H1 (cell line): ENCODE results near the gene STAG1. TPM values are rescaled to one million over a fixed set of nuclear protein-coding genes. Genes with fewer than 3 reads are reported as not detected.

ENCODE experiments used
- CTCF ChIA-PET: fragments of 300-600 bp; sonication (Branson Sonifier 250); formaldehyde crosslinking; loops from one replicate; lab custom pipeline; 2021; ENCODE audit not compliant: partially characterized antibody; lab: Charles Lee
- POLR2A ChIA-PET: fragments of 300-600 bp; sonication (Branson Sonifier 250); formaldehyde crosslinking; loops from one replicate; lab custom pipeline; 2021; ENCODE audit warnings: inconsistent platforms; ENCODE audit not compliant: partially characterized antibody; lab: Charles Lee
- DNase-seq, 2 experiments: peaks; one replicate each; pipeline versions ENCODE4 v3.0.0 to v3.0.0-alpha.2; 2010 to 2022; ENCODE audit warnings: low spot score in 2 of 2, low read depth in 1 of 2, mixed read lengths in 1 of 2
- FAIRE-seq: peaks from 2 replicates; lab custom pipeline; 2011; peaks lifted over from hg19 to GRCh38; lab: Jason Lieb, UNC
- H2AFZ ChIP-seq: 2 replicates; pipeline ENCODE4 v1.8.1; 2012; ENCODE audit warnings: low read length, inconsistent platforms
- H2AK5ac ChIP-seq: 2 replicates; pipeline ENCODE4 v1.6.1; 2013; ENCODE audit warnings: low read depth, low read length
- H2BK120ac ChIP-seq: replicated peaks from 2 replicates; pipeline ENCODE3; 2013; ENCODE audit warnings: low read depth, low read length, inconsistent platforms
- H2BK12ac ChIP-seq: 2 replicates; pipeline ENCODE4 v1.6.1; 2013; ENCODE audit warnings: low read depth, low read length
- H2BK15ac ChIP-seq: 2 replicates; pipeline ENCODE4 v1.6.1; 2013; ENCODE audit warnings: low read length
- H2BK20ac ChIP-seq: 2 replicates; pipeline ENCODE4 v1.6.1; 2013; ENCODE audit warnings: low read length
- H2BK5ac ChIP-seq: 2 replicates; pipeline ENCODE4 v1.6.1; 2013; ENCODE audit warnings: low read depth, low read length
- H3K14ac ChIP-seq: 2 replicates; pipeline ENCODE4 v1.6.1; 2013; ENCODE audit warnings: inconsistent platforms; ENCODE audit not compliant: insufficient read length
- H3K18ac ChIP-seq: 2 replicates; pipeline ENCODE4 v1.6.1; 2013; ENCODE audit warnings: low read length; ENCODE audit errors: extremely low read depth
- H3K23ac ChIP-seq: 2 replicates; pipeline ENCODE4 v1.6.1; 2013; ENCODE audit warnings: inconsistent platforms; ENCODE audit not compliant: insufficient read length
- H3K23me2 ChIP-seq: 2 replicates; pipeline ENCODE4 v1.6.1; 2013; ENCODE audit warnings: low read depth, low read length
- H3K27ac ChIP-seq: 2 replicates; pipeline ENCODE4 v1.6.1; 2011; ENCODE audit warnings: low read depth, low read length, inconsistent platforms
- H3K27me3 ChIP-seq, 4 experiments: replicated peaks in 1 of 4; 1 replicate in 1 of 4; 2 replicates in 3 of 4; pipeline versions ENCODE4 v1.6.1 to v1.8.1; 2011 to 2013; ENCODE audit warnings: low read length in 3 of 4, mild to moderate bottlenecking in 3 of 4, inconsistent platforms in 2 of 4, mixed read lengths in 2 of 4, moderate library complexity in 1 of 4; ENCODE audit not compliant: control insufficient read depth in 3 of 4, insufficient read depth in 3 of 4; ENCODE audit errors: extremely low read depth in 1 of 4
- H3K36me3 ChIP-seq, 4 experiments: 2 replicates each; pipeline versions ENCODE4 v1.6.1 to v1.8.1; 2011 to 2013; ENCODE audit warnings: mild to moderate bottlenecking in 4 of 4, low read length in 3 of 4, moderate library complexity in 2 of 4, control low read depth in 1 of 4, inconsistent platforms in 1 of 4; ENCODE audit not compliant: insufficient read depth in 4 of 4, control insufficient read depth in 2 of 4
- H3K4ac ChIP-seq: replicated peaks from 2 replicates; pipeline ENCODE3; 2013; ENCODE audit warnings: low read length, low read depth, mixed read lengths, inconsistent platforms; ENCODE audit not compliant: insufficient read length
- H3K4me1 ChIP-seq, 4 experiments: replicated peaks in 1 of 4; 1 replicate in 1 of 4; 2 replicates in 3 of 4; pipeline versions ENCODE4 v1.6.1 to v1.8.1; 2011 to 2013; ENCODE audit warnings: low read length in 3 of 4, inconsistent platforms in 2 of 4, mixed read lengths in 1 of 4; ENCODE audit not compliant: insufficient read depth in 4 of 4, control insufficient read depth in 3 of 4
- H3K4me2 ChIP-seq, 2 experiments: 2 replicates each; pipeline versions ENCODE4 v1.6.1 to v1.8.1; 2011 to 2013; ENCODE audit warnings: low read depth in 2 of 2, low read length in 2 of 2, control low read depth in 1 of 2, inconsistent platforms in 1 of 2, mild to moderate bottlenecking in 1 of 2; ENCODE audit not compliant: insufficient read depth in 1 of 2
- H3K4me3 ChIP-seq, 4 experiments: fragments of 200-600, 300-600 bp in 1 of 4; sonication (generic), shearing (Covaris generic), sonication (Bioruptor Twin) in 1 of 4; 2 replicates each; pipeline versions ENCODE4 v1.5.1 to v1.8.1; 2011 to 2016; ENCODE audit warnings: low read length in 4 of 4, low read depth in 3 of 4, control low read depth in 2 of 4, inconsistent platforms in 2 of 4, mild to moderate bottlenecking in 2 of 4, mixed read lengths in 1 of 4, moderate library complexity in 1 of 4; ENCODE audit not compliant: insufficient read depth in 2 of 4; ENCODE audit errors: extremely low read depth in 1 of 4
- H3K56ac ChIP-seq: replicated peaks from 2 replicates; pipeline ENCODE3; 2013; ENCODE audit warnings: low read depth, mild to moderate bottlenecking, mixed read lengths, low read length, inconsistent platforms; ENCODE audit not compliant: insufficient read length
- H3K79me1 ChIP-seq: 2 replicates; pipeline ENCODE4 v1.6.1; 2013; ENCODE audit warnings: low read depth, low read length, control low read depth
- H3K79me2 ChIP-seq, 2 experiments: 2 replicates each; pipeline versions ENCODE4 v1.6.1 to v1.8.1; 2012 to 2013; ENCODE audit warnings: low read length in 2 of 2, mild to moderate bottlenecking in 2 of 2, inconsistent platforms in 1 of 2; ENCODE audit not compliant: insufficient read depth in 2 of 2, control insufficient read depth in 1 of 2
- H3K9ac ChIP-seq, 4 experiments: replicated peaks in 1 of 4; 1 replicate in 1 of 4; 2 replicates in 3 of 4; pipeline versions ENCODE4 v1.6.1 to v1.8.1; 2011 to 2013; ENCODE audit warnings: low read depth in 3 of 4, low read length in 3 of 4, control low read depth in 2 of 4, mild to moderate bottlenecking in 2 of 4, moderate library complexity in 2 of 4, inconsistent platforms in 1 of 4; ENCODE audit errors: extremely low read depth in 1 of 4
- H3K9me3 ChIP-seq, 2 experiments: 2 replicates each; pipeline versions ENCODE4 v1.6.1 to v1.8.1; 2012 to 2013; ENCODE audit warnings: mild to moderate bottlenecking in 2 of 2, moderate library complexity in 2 of 2, control low read depth in 1 of 2, inconsistent platforms in 1 of 2, low read depth in 1 of 2, low read length in 1 of 2, mixed read lengths in 1 of 2; ENCODE audit not compliant: insufficient read depth in 2 of 2
- H4K20me1 ChIP-seq, 2 experiments: replicated peaks in 1 of 2; 2 replicates each; pipeline versions ENCODE3 to v1.8.1; 2011 to 2013; ENCODE audit warnings: inconsistent platforms in 2 of 2, low read length in 2 of 2, mild to moderate bottlenecking in 1 of 2; ENCODE audit not compliant: insufficient read depth in 2 of 2, control insufficient read depth in 1 of 2
- H4K5ac ChIP-seq: 2 replicates; pipeline ENCODE4 v1.6.1; 2013; ENCODE audit warnings: low read length, low read depth, mixed read lengths, inconsistent platforms; ENCODE audit not compliant: insufficient read length
- H4K8ac ChIP-seq: 2 replicates; pipeline ENCODE4 v1.8.0; 2013; ENCODE audit warnings: mild to moderate bottlenecking, moderate library complexity, low read length, inconsistent platforms; ENCODE audit not compliant: insufficient read depth; ENCODE audit errors: extremely low read depth
- H4K91ac ChIP-seq: replicated peaks from 2 replicates; pipeline ENCODE3; 2013; ENCODE audit warnings: low read length, mixed read lengths, inconsistent platforms; ENCODE audit not compliant: insufficient read length
- ATF2 ChIP-seq: IDR thresholded peaks from 2 replicates; pipeline ENCODE4 v1.6.1; 2012; ENCODE audit warnings: low read length, inconsistent platforms
- ATF3 ChIP-seq: IDR thresholded peaks from 2 replicates; pipeline ENCODE4 v1.6.1; 2011; ENCODE audit warnings: low read depth, mild to moderate bottlenecking, low read length; ENCODE audit not compliant: insufficient read depth
- BRCA1 ChIP-seq: IDR thresholded peaks from 2 replicates; pipeline ENCODE4 v1.6.1; 2012; ENCODE audit warnings: low read depth, low read length, improper control_type of control experiment
- CBX8 ChIP-seq: fragments of 300-800, 300-1000 bp; sonication (generic); IDR thresholded peaks from 2 replicates; pipeline ENCODE4 v1.7.1; 2016; ENCODE audit warnings: low read depth, low read length, borderline replicate concordance
- JUND ChIP-seq: IDR thresholded peaks from 2 replicates; pipeline ENCODE4 v1.6.1; 2011; ENCODE audit warnings: mild to moderate bottlenecking, improper control_type of control experiment, low read length
- MAX ChIP-seq: IDR thresholded peaks from 2 replicates; pipeline ENCODE4 v1.6.1; 2012; ENCODE audit warnings: inconsistent platforms
- NANOG ChIP-seq: IDR thresholded peaks from 2 replicates; pipeline ENCODE4 v1.6.1; 2011; ENCODE audit warnings: low read length, low read depth, mild to moderate bottlenecking, inconsistent platforms; ENCODE audit not compliant: insufficient read depth, poor library complexity, severe bottlenecking
- RAD21 ChIP-seq, 2 experiments: IDR thresholded peaks in 1 of 2; conservative IDR thresholded peaks in 1 of 2; 2 replicates each; pipeline ENCODE4 v1.6.1; 2011; ENCODE audit warnings: low read depth in 2 of 2, low read length in 2 of 2, improper control_type of control experiment in 1 of 2, inconsistent platforms in 1 of 2, mild to moderate bottlenecking in 1 of 2, moderate library complexity in 1 of 2
- RNF2 ChIP-seq: fragments of 200-900, 300-1000 bp; sonication (generic); IDR thresholded peaks from 2 replicates; pipeline ENCODE4 v1.7.1; 2016; ENCODE audit warnings: borderline replicate concordance, low read depth, mild to moderate bottlenecking, antibody characterized with exemption, low read length; ENCODE audit not compliant: poor library complexity, severe bottlenecking; ENCODE audit errors: missing control alignments
- TBP ChIP-seq: IDR thresholded peaks from 2 replicates; pipeline ENCODE4 v1.6.1; 2011; ENCODE audit warnings: low read depth, low read length, improper control_type of control experiment
- WGBS, 2 experiments: shearing (Covaris generic) in 1 of 2; methylation state at CpG; one replicate each; pipeline versions ENCODE4 v1.1.6 to v1.1.7; 2013 to 2015; ENCODE audit warnings: low lambda C conversion rate in 2 of 2, mixed read lengths in 2 of 2, inconsistent platforms in 1 of 2, low coverage in 1 of 2, missing lambda C conversion rate in 1 of 2; ENCODE audit not compliant: insufficient replicate concordance in 2 of 2, insufficient coverage in 1 of 2, insufficient read length in 1 of 2; ENCODE audit errors: extremely low coverage in 1 of 2, missing lambda C conversion rate in 1 of 2; 5-methylcytosine and 5-hydroxymethylcytosine counted together
- polyA plus RNA-seq, 7 experiments: library from polyadenylated mRNA; depleted of rRNA in 3 of 7; stranded (reverse) in 5 of 7; unstranded in 2 of 7; fragments of >200 nt in 5 of 7; fragments of 200-250 nt in 2 of 7; gene quantifications; 1 replicate in 5 of 7; 2 replicates in 1 of 7; 4 replicates in 1 of 7; pipeline versions ENCODE4 v1.2.1 to v1.2.3, GENCODE V29; 2011 to 2013; ENCODE audit warnings: missing spikeins in 2 of 7, mixed read lengths in 2 of 7
- total RNA-seq: library from RNA; stranded (reverse); fragmentation: NEBNext Ultra II Directional; extraction: Animal tissue kit (Norgen Biotek cat#: 25700); gene quantifications from 2 replicates; pipeline ENCODE4 v1.2.1, GENCODE V29; 2021

STAG1 gene
- total and polyA plus RNA-seq, 2 of the 8 experiments (the other 6 are each of a cell fraction or from before 2014, with no cell fraction given) = 4.6 to 23.4 TPM

GRCh38 chr3:136631424-136631823 lies 120.8 kb downstream of the STAG1 start:
- Histone ChIP-seq H3K18ac (no peak overlapping the region), H3K79me1 (no peaks in the 10 kb centered on the region), H2AFZ (no peak overlapping the region), H2BK20ac (no peak overlapping the region), H4K91ac (no peak overlapping the region), H3K4me2 (no peak overlapping the region), H3K79me2 (peaks cover 0 to 52% of the 10 kb centered on the region in 2 experiments; a peak in 2 of 4 replicates), H2BK12ac (no peak overlapping the region), H3K4me1 (peaks cover 0 to 3% (median 0%) of the 10 kb centered on the region in 4 experiments; a peak in 4 of 7 replicates), H3K14ac (no peak overlapping the region), H3K27ac (no peak overlapping the region), H2BK120ac (no peak overlapping the region), H3K36me3 (peaks cover 0 to 3% (median 0%) of the 10 kb centered on the region in 4 experiments; a peak in 1 of 8 replicates), H4K8ac (no peak overlapping the region), H3K27me3 (no peaks in the 10 kb centered on the region), H3K9ac (no peak overlapping the region), H2AK5ac (no peak overlapping the region), H4K5ac (no peak overlapping the region), H2BK15ac (no peak overlapping the region), H3K4ac (no peak overlapping the region), H3K23me2 (no peaks in the 10 kb centered on the region), H3K4me3 (no peak overlapping the region), H3K56ac (no peak overlapping the region), H2BK5ac (no peak overlapping the region), H3K23ac (no peak overlapping the region), H3K9me3 (no peaks in the 10 kb centered on the region), H4K20me1 (peaks cover 0 to 3% of the 10 kb centered on the region in 2 experiments)
- ChIA-PET CTCF (interaction anchor here (0.5 kb wide), 1 partner anchor 78 kb away, joined by 3 read pairs; no protein-coding TSS in a partner anchor), POLR2A (interaction anchor here (1.3 kb wide), 1 partner anchor 121 kb away, joined by 4 read pairs; the partner anchor contains the start of gene STAG1)
- DNase-seq (no peak), FAIRE-seq (no peak)
- 88% methylated on average over 5 of the region's 5 CpGs; no CpG with 5 or more reads in 1 of the 2 experiments for WGBS, 2 experiments
- TF ChIP-seq ATF2 (no peak), BRCA1 (no peak), MAX (no peak), ATF3 (no peak), NANOG (no peak), RAD21 (IDR thresholded peaks at IDR 0.05 in 1 of 2, conservative IDR thresholded peaks at IDR 0.05 in 1 of 2; ENCODE audit: low read depth in 2 of 2, low read length in 2 of 2) (no peak), RNF2 (no peak), TBP (no peak), JUND (no peak), CBX8 (no peak)
